Measurements from ENCODE around the gene MAPK12.

Gene MAPK12

GRCh38 chr22:50261615-50262459 lies at the start of gene MAPK12:
MAPK12 (minus strand) TSS chr22:50261683; CDS start chr22:50261509, 174 bp downstream.
- peak; percentile 21 for DNase-seq

- no peak for DNase-seq
Measured at GRCh38 chr22:50310949-50311444, 49.5 kb upstream of the MAPK12 start.

- DNase-seq, result no peak
Measured at GRCh38 chr22:50310031-50310722, 48.7 kb upstream of the MAPK12 start.

- no peak for DNase-seq
Measured at GRCh38 chr22:50309601-50309991, 48.1 kb upstream of the MAPK12 start.

- peak; percentile 44 for DNase-seq
Measured at GRCh38 chr22:50308986-50309600, 47.6 kb upstream of the MAPK12 start.

- peak; percentile 76 for DNase-seq
Measured at GRCh38 chr22:50308597-50308935, 47.1 kb upstream of the MAPK12 start.

- DNase-seq, result no peak
Measured at GRCh38 chr22:50307890-50308596, 46.6 kb upstream of the MAPK12 start.

GRCh38 chr22:50306753-50307749 lies 45.6 kb upstream of the MAPK12 start, which contains the start of gene PLXNB2:
PLXNB2 (minus strand) TSS chr22:50307646; CDS start chr22:50290584, 17,062 bp downstream.
- peak; percentile 74 for DNase-seq

- peak; percentile 70 for DNase-seq
Measured at GRCh38 chr22:50305923-50306566, 44.6 kb upstream of the MAPK12 start.

- no peak for DNase-seq
Measured at GRCh38 chr22:50305393-50305922, 44.0 kb upstream of the MAPK12 start.

- DNase-seq, result peak; percentile 61
Measured at GRCh38 chr22:50304528-50305392, 43.3 kb upstream of the MAPK12 start.

- DNase-seq, result peak; percentile 30
Measured at GRCh38 chr22:50303848-50304527, 42.5 kb upstream of the MAPK12 start.

- DNase-seq, result no peak
Measured at GRCh38 chr22:50303515-50303847, 42.0 kb upstream of the MAPK12 start.

- DNase-seq, result no peak
Measured at GRCh38 chr22:50302564-50302963, 41.1 kb upstream of the MAPK12 start.

GRCh38 chr22:50302041-50302541 lies 40.6 kb upstream of the MAPK12 start:
- no peak for DNase-seq

- no peak for DNase-seq
Measured at GRCh38 chr22:50301581-50301991, 40.1 kb upstream of the MAPK12 start.

- DNase-seq, result no peak
Measured at GRCh38 chr22:50300620-50301257, 39.3 kb upstream of the MAPK12 start.

Measured in GDM1 (cell line).